Ascending aorta (tissue), 2 donors: ENCODE results near the gene ZNF692. TPM values are rescaled to one million over a fixed set of nuclear protein-coding genes. Genes with fewer than 3 reads are reported as not detected.

Experiments
- DNase-seq, 2 donors: peaks; one replicate each; pipeline ENCODE4 v3.0.0-alpha.2; 2019; ENCODE audit warnings: low spot score in 2 of 2
- H3K27ac ChIP-seq, 2 donors: fragments of 200-600 bp; sonication (generic); one replicate each; pipeline ENCODE4 v1.5.1; 2016 to 2017; ENCODE audit warnings: mild to moderate bottlenecking in 1 of 2
- H3K27me3 ChIP-seq: fragments of 200-600 bp; sonication (generic); one replicate; pipeline ENCODE4 v1.5.1; 2017
- H3K36me3 ChIP-seq, 2 donors: fragments of 200-600 bp; sonication (generic); one replicate each; pipeline ENCODE4 v1.5.1; 2016
- H3K4me1 ChIP-seq, 2 donors: fragments of 200-600 bp; sonication (generic); one replicate each; pipeline ENCODE4 v1.5.1; 2016 to 2017; ENCODE audit warnings: mild to moderate bottlenecking in 1 of 2
- H3K4me3 ChIP-seq, 2 donors: fragments of 200-600 bp; sonication (generic); one replicate each; pipeline ENCODE4 v1.5.1; 2016 to 2017; ENCODE audit warnings: mild to moderate bottlenecking in 1 of 2
- H3K9me3 ChIP-seq, 2 donors: fragments of 200-600 bp; sonication (generic); one replicate each; pipeline ENCODE4 v1.5.1; 2016
- intact Hi-C: fragments of 100-400 bp; cut with DNase I; formaldehyde crosslinking; loops from one replicate; pipeline ENCODE4 v1.15.1; 2023
- total RNA-seq: library from RNA; depleted of rRNA; stranded (reverse); fragments of >200 nt; gene quantifications from one replicate; pipeline ENCODE4 v1.1.0, GENCODE V29; 2016
- TF ChIP-seq, protein P1 (sequence below), 3 experiments: fragments of 200-600 bp in 2 of 3; fragments of 450-650 bp in 1 of 3; sonication (generic) in 2 of 3; IDR thresholded peaks; one replicate each; pipeline ENCODE4 v1.5.1; 2016 to 2019; ENCODE audit warnings: antibody characterized with exemption in 3 of 3, mild to moderate bottlenecking in 1 of 3, moderate library complexity in 1 of 3

Gene ZNF692
- total RNA-seq, 1 donor from 2014 or later, result 13.8 TPM

DNA sequence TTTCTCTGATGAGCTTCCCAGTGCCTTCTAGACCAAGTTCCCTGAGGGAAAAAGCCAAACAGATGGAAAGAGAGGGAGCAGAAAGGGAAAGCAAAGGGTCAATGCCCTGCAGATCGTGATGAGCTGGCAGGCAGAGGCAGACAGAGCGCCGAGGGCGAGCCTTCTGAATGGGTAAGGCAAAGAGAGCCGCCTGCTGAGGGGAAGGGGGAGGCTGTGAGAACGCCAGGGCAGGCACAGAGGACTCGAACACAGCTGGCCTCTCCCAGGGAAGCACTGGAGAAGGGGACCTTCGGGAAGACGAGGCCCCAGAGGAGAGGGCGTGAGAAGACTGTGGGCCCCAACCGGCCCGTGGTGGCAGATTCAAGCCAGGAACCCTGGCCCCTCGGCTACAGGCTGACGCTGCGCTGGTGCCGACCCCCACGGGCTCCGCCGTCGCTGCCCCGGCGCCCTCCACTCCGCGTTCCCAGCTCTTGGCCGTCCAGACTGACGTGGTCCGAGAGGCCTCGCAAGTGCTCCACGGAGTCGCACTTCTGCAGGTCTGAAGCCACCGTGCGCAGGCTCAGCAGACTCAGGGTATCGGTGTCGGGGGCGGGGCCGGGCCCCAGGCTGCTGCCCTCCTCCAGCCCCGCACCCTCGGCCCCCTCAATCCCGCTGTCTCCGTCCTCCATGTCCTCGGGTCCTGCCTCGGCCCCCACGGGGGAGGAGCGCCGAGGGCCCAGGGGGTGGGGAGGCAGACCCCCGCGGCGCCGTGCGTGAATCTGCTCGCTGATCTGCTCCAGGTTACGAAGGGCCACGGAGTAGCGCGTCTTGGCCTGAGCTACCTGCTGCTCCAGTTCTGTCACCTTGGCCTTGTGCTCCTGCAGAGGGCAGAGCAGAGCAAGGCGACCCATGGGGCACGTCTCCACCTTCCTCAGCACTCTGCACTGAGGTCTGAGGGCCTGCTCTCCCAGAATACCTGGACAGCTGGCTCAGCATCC lies 47.1 kb downstream of the ZNF692 start:
- TF ChIP-seq, protein P1, sequence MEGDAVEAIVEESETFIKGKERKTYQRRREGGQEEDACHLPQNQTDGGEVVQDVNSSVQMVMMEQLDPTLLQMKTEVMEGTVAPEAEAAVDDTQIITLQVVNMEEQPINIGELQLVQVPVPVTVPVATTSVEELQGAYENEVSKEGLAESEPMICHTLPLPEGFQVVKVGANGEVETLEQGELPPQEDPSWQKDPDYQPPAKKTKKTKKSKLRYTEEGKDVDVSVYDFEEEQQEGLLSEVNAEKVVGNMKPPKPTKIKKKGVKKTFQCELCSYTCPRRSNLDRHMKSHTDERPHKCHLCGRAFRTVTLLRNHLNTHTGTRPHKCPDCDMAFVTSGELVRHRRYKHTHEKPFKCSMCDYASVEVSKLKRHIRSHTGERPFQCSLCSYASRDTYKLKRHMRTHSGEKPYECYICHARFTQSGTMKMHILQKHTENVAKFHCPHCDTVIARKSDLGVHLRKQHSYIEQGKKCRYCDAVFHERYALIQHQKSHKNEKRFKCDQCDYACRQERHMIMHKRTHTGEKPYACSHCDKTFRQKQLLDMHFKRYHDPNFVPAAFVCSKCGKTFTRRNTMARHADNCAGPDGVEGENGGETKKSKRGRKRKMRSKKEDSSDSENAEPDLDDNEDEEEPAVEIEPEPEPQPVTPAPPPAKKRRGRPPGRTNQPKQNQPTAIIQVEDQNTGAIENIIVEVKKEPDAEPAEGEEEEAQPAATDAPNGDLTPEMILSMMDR (IDR thresholded peaks at IDR 0.05), result no peak
- Histone ChIP-seq H3K9me3 (no peaks in the 10 kb centered on the region), H3K4me3 (no peak overlapping the region), H3K4me1 (no peaks in the 10 kb centered on the region), H3K36me3 (peaks cover 38 to 58% of the 10 kb centered on the region in 2 donors), H3K27ac (no peak overlapping the region), H3K27me3 (no peaks in the 10 kb centered on the region)
- intact Hi-C loops, result no loop called here
- peak in 1 of 2 donors; percentile 61 for DNase-seq

GRCh38 chr1:248810727-248811513 lies 48.0 kb downstream of the ZNF692 start:
- Histone ChIP-seq H3K4me3 (no peak overlapping the region), H3K9me3 (no peaks in the 10 kb centered on the region), H3K4me1 (no peaks in the 10 kb centered on the region), H3K27ac (no peak overlapping the region), H3K36me3 (peaks cover 31 to 49% of the 10 kb centered on the region in 2 donors), H3K27me3 (no peaks in the 10 kb centered on the region)
- intact Hi-C loops, result no loop called here
- TF ChIP-seq, protein P1 (IDR thresholded peaks at IDR 0.05), result no peak
- DNase-seq, result no peak

GRCh38 chr1:248810000-248810726 lies 48.7 kb downstream of the ZNF692 start:
- Histone ChIP-seq H3K27ac (no peak overlapping the region), H3K4me3 (no peak overlapping the region), H3K27me3 (no peaks in the 10 kb centered on the region), H3K4me1 (no peaks in the 10 kb centered on the region), H3K9me3 (no peaks in the 10 kb centered on the region), H3K36me3 (peaks cover 26 to 41% of the 10 kb centered on the region in 2 donors)
- intact Hi-C loops, result no loop called here
- peak in 1 of 2 donors; percentile 60 for DNase-seq
- TF ChIP-seq, protein P1 (IDR thresholded peaks at IDR 0.05), result no peak

- Histone ChIP-seq H3K4me3 (no peak overlapping the region), H3K27ac (no peak overlapping the region), H3K27me3 (no peaks in the 10 kb centered on the region), H3K9me3 (no peaks in the 10 kb centered on the region), H3K36me3 (peaks cover 20 to 29% of the 10 kb centered on the region in 2 donors), H3K4me1 (no peaks in the 10 kb centered on the region)
- DNase-seq, result peak in 1 of 2 donors; percentile 55
- TF ChIP-seq, protein P1 (IDR thresholded peaks at IDR 0.05), result no peak
- intact Hi-C loops, result no loop called here
Measured at GRCh38 chr1:248808876-248809275, 50.0 kb downstream of the ZNF692 start.

DNA sequence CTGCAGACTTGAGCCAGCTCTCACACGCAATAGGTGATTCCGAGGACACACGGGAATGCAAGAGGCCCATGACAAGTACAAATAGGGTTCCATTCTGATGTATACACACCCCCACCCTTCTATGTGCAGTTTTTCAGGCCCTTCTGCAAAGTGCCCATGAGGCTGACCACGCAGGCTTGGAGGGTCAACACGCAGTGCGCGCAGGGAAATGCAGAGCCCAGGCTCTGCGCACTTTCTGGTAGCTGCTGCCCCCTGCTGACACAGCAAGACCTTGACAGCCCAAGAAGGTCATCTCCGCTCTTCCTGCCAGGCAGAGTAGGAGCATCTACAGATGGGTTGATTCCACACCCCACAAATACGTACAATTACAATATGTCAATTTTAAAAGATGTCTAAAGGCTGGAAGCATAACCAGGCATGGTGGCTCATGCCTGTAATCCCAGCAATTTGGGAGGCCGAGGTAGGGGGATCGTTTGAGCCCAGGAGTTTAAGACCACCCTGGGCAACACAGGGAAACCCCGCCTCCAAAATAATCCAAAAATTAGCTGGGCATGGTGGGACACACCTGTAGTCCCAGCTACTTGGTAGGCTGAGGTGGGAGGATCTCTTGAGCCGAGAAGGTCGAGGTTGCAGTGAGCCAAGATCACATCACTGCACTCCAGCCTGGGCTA lies 51.7 kb downstream of the ZNF692 start:
- Histone ChIP-seq H3K4me3 (no peak overlapping the region), H3K27ac (no peak overlapping the region), H3K9me3 (no peaks in the 10 kb centered on the region), H3K4me1 (no peaks in the 10 kb centered on the region), H3K27me3 (no peaks in the 10 kb centered on the region), H3K36me3 (peaks cover 5 to 12% of the 10 kb centered on the region in 2 donors)
- TF ChIP-seq, protein P1 (IDR thresholded peaks at IDR 0.05), result peak; percentile 40 to 69 (median 46)
- intact Hi-C loops, result no loop called here
- peak in 1 of 2 donors; percentile 62 for DNase-seq
